ENCODE results near the gene ST3GAL5. TPM values are rescaled to one million over a fixed set of nuclear protein-coding genes. Genes with fewer than 3 reads are reported as not detected.
"Not testable (repeated sequence)": the region's sequence is repeated elsewhere in the genome, so short reads cannot be mapped to it uniquely, and the experiment has no call there.

ST3GAL5 gene
- total and polyA plus RNA-seq, 7 donors, result 2.8 to 24.2 (median 16.1) TPM

GRCh38 chr2:85834466-85834865 lies 54.3 kb downstream of the ST3GAL5 start:
- H3K4me1 ChIP-seq, result no peaks in the 10 kb centered on the region
- intact Hi-C loops (cut with DNase I), result no loop called here
- no peak overlapping the region for H3K27ac ChIP-seq
- H3K27me3 ChIP-seq, result no peaks in the 10 kb centered on the region
- H3K36me3 ChIP-seq, result peaks cover 0 to 3% (median 0%) of the 10 kb centered on the region in 4 donors
- no peak for TF ChIP-seq CTCF (IDR thresholded peaks at IDR 0.05)
- no peak for TF ChIP-seq EP300 (IDR thresholded peaks at IDR 0.05)
- no peak for TF ChIP-seq POLR2A (IDR thresholded peaks at IDR 0.05)
- no peak for TF ChIP-seq POLR2AphosphoS5 (IDR thresholded peaks at IDR 0.05)
- no peaks in the 10 kb centered on the region for H3K9me3 ChIP-seq
- DNase-seq, result no peak
- H3K4me3 ChIP-seq, result no peak overlapping the region

- TF ChIP-seq POLR2A (IDR thresholded peaks at IDR 0.05) (no peak), EP300 (IDR thresholded peaks at IDR 0.05) (no peak), POLR2AphosphoS5 (IDR thresholded peaks at IDR 0.05) (no peak), CTCF (IDR thresholded peaks at IDR 0.05) (no peak)
- Histone ChIP-seq H3K27ac (no peak overlapping the region), H3K9me3 (no peaks in the 10 kb centered on the region), H3K4me1 (peaks cover 0 to 12% (median 6%) of the 10 kb centered on the region in 4 donors), H3K27me3 (no peaks in the 10 kb centered on the region), H3K36me3 (no peaks in the 10 kb centered on the region), H3K4me3 (no peak overlapping the region)
- WGBS, 2 donors, result 84 to 89% methylated on average over 2 of the region's 2 CpGs
- intact Hi-C loops (cut with DNase I), result no loop called here
- DNase-seq, result no peak
These were observed 57.1 kb downstream of the ST3GAL5 start for GRCh38 chr2:85831735-85832134.

- intact Hi-C loops (cut with DNase I), result no loop called here
- Histone ChIP-seq H3K4me1 (peaks cover 0 to 12% (median 6%) of the 10 kb centered on the region in 4 donors), H3K27me3 (no peaks in the 10 kb centered on the region), H3K36me3 (no peaks in the 10 kb centered on the region), H3K9me3 (no peaks in the 10 kb centered on the region), H3K27ac (no peak overlapping the region), H3K4me3 (no peak overlapping the region)
- TF ChIP-seq EP300 (IDR thresholded peaks at IDR 0.05), result no peak
- no peak for TF ChIP-seq POLR2AphosphoS5 (IDR thresholded peaks at IDR 0.05)
- no peak for TF ChIP-seq POLR2A (IDR thresholded peaks at IDR 0.05)
- no peak for TF ChIP-seq CTCF (IDR thresholded peaks at IDR 0.05)
- DNase-seq, result no peak
- WGBS, 2 donors, result 45 to 96% methylated on average over 1 of the region's 1 CpG
These were observed 58.1 kb downstream of the ST3GAL5 start for GRCh38 chr2:85830645-85831044.

- not testable (repeated sequence) for H3K36me3 ChIP-seq, H3K27me3 ChIP-seq, H3K4me3 ChIP-seq, H3K9me3 ChIP-seq, H3K27ac ChIP-seq, DNase-seq
- H3K4me1 ChIP-seq, result peaks cover 0 to 12% (median 6%) of the 10 kb centered on the region in 4 donors
- 82 to 91% methylated on average over 4 of the region's 4 CpGs for WGBS, 2 donors
- intact Hi-C loops (cut with DNase I), result loop anchor here (2.0 kb wide), 1 partner anchor 207 kb away; no protein-coding TSS in a partner anchor
These were observed 59.4 kb downstream of the ST3GAL5 start for GRCh38 chr2:85829394-85829793.

GRCh38 chr2:85828725-85829124 lies 60.1 kb downstream of the ST3GAL5 start:
- Histone ChIP-seq H3K27me3 (no peaks in the 10 kb centered on the region), H3K36me3 (no peaks in the 10 kb centered on the region), H3K4me3 (no peak overlapping the region), H3K9me3 (no peaks in the 10 kb centered on the region), H3K4me1 (peaks cover 0 to 12% (median 6%) of the 10 kb centered on the region in 4 donors), H3K27ac (no peak overlapping the region)
- TF ChIP-seq CTCF (IDR thresholded peaks at IDR 0.05) (no peak), POLR2AphosphoS5 (IDR thresholded peaks at IDR 0.05) (no peak), EP300 (IDR thresholded peaks at IDR 0.05) (no peak), POLR2A (IDR thresholded peaks at IDR 0.05) (no peak)
- intact Hi-C loops (cut with DNase I), result loop anchor here (2.0 kb wide), 1 partner anchor 208 kb away; no protein-coding TSS in a partner anchor
- WGBS, 2 donors, result 85 to 95% methylated on average over 7 of the region's 7 CpGs
- DNase-seq, result no peak

All from sigmoid colon (tissue), 7 donors.